Chondrocyte (in vitro differentiated cells): Measurements from ENCODE around the gene STN1. TPM values are rescaled to one million over a fixed set of nuclear protein-coding genes. Genes with fewer than 3 reads are reported as not detected.

Source experiments
- DNase-seq: peaks from one replicate; pipeline ENCODE4 v3.0.0; 2021; ENCODE audit warnings: mixed read lengths, low spot score
- H3K27ac Mint-ChIP-seq: one replicate; pipeline ENCODE4 v1.8.0; 2021; ENCODE audit warnings: mild to moderate bottlenecking, moderate library complexity, mixed read lengths; ENCODE audit not compliant: unreplicated experiment
- H3K27me3 Mint-ChIP-seq: 2 replicates; pipeline ENCODE4 v1.8.0; 2021; ENCODE audit warnings: low read depth, mixed read lengths
- H3K36me3 Mint-ChIP-seq: 2 replicates; pipeline ENCODE4 v1.8.0; 2021; ENCODE audit warnings: low read depth, mixed read lengths
- H3K4me1 Mint-ChIP-seq: 2 replicates; pipeline ENCODE4 v1.8.0; 2021; ENCODE audit warnings: low read depth, mild to moderate bottlenecking, mixed read lengths
- H3K4me3 Mint-ChIP-seq: one replicate; pipeline ENCODE4 v1.8.0; 2021; ENCODE audit warnings: mild to moderate bottlenecking, moderate library complexity, mixed read lengths; ENCODE audit not compliant: unreplicated experiment
- H3K9me3 Mint-ChIP-seq: 2 replicates; pipeline ENCODE4 v1.8.0; 2021; ENCODE audit warnings: low read depth, mixed read lengths
- total RNA-seq: library from RNA; stranded (reverse); gene quantifications from 3 replicates; pipeline ENCODE4 v1.2.1, GENCODE V29; 2021
- TF ChIP-seq, protein P1 (sequence below): fragments of 200-600 bp; sonication (generic); IDR thresholded peaks from 2 replicates; pipeline ENCODE4 v1.5.0; 2021; ENCODE audit warnings: antibody characterized with exemption, mild to moderate bottlenecking, moderate library complexity

The STN1 gene
- total RNA-seq, 1 donor from 2014 or later, result 15.8 TPM

DNA sequence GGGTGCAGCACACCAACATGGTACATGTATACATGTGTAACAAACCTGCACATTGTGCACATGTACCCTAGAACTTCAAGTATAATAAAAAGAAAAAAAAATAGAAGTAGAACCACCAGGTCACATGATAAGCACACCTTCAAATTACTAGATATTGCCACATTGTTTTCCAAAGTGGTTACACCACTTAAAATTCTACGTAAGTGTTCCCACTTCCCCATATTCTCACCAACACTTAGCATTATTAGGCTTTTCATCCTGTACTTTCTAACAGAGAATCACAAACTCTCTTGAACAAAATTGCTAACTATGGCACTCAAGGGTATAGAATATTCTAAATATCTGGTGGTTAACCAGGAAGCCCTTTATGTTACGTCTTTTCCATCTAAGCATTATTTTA, 85.2 kb downstream of the STN1 start:
- no peak overlapping the region for H3K4me3 Mint-ChIP-seq
- DNase-seq, result no peak
- no peaks in the 10 kb centered on the region for H3K36me3 Mint-ChIP-seq
- H3K9me3 Mint-ChIP-seq, result no peaks in the 10 kb centered on the region
- TF ChIP-seq, protein P1, sequence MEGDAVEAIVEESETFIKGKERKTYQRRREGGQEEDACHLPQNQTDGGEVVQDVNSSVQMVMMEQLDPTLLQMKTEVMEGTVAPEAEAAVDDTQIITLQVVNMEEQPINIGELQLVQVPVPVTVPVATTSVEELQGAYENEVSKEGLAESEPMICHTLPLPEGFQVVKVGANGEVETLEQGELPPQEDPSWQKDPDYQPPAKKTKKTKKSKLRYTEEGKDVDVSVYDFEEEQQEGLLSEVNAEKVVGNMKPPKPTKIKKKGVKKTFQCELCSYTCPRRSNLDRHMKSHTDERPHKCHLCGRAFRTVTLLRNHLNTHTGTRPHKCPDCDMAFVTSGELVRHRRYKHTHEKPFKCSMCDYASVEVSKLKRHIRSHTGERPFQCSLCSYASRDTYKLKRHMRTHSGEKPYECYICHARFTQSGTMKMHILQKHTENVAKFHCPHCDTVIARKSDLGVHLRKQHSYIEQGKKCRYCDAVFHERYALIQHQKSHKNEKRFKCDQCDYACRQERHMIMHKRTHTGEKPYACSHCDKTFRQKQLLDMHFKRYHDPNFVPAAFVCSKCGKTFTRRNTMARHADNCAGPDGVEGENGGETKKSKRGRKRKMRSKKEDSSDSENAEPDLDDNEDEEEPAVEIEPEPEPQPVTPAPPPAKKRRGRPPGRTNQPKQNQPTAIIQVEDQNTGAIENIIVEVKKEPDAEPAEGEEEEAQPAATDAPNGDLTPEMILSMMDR, result no peak
- no peak overlapping the region for H3K27ac Mint-ChIP-seq
- H3K4me1 Mint-ChIP-seq, result peaks cover 16% of the 10 kb centered on the region
- no peaks in the 10 kb centered on the region for H3K27me3 Mint-ChIP-seq

Other genes with a start within 250 kb of the STN1 start
- gene SH3PXD2A, start 62.6 kb downstream of the STN1 start, total RNA-seq, result 40.2 to 46.0 TPM (median 45.7 TPM) in 3 replicates
- gene SLK, start 49.0 kb upstream of the STN1 start, total RNA-seq, result 30.8 to 33.5 TPM (median 30.9 TPM) in 3 replicates
- not detected in 3 replicates for gene COL17A1, start 167.7 kb upstream of the STN1 start, total RNA-seq
- gene SFR1, start 204.0 kb upstream of the STN1 start, total RNA-seq, result 3.7 to 5.5 TPM (median 4.6 TPM) in 3 replicates